HEK293 (cell line): Measurements from ENCODE around the gene CALB2.

Experiments used
- CTCF ChIA-PET: fragments of 350-600 bp; formaldehyde crosslinking; extraction: SDS; loops from one replicate; lab custom pipeline; 2021; ENCODE audit warnings: antibody characterized with exemption; lab: Yijun Ruan, JAX
- POLR2A ChIA-PET: fragments of 300-600 bp; formaldehyde crosslinking; extraction: SDS; loops from one replicate; lab custom pipeline; 2020; ENCODE audit warnings: antibody characterized with exemption, inconsistent platforms; lab: Yijun Ruan, JAX
- H3K27ac ChIP-seq: fragments of 200-500 bp; sonication (Bioruptor generic); 2 replicates; pipeline ENCODE4 v1.5.1; 2014; ENCODE audit warnings: low read depth, low read length, control low read depth, inconsistent platforms; ENCODE audit errors: extremely low read depth
- H3K36me3 ChIP-seq, 2 experiments: fragments of 200-500 bp in 1 of 2; sonication (Bioruptor generic) in 1 of 2; 1 replicate in 1 of 2; 2 replicates in 1 of 2; pipeline ENCODE4 v1.5.1; 2014 to 2017; ENCODE audit warnings: inconsistent platforms in 2 of 2, low read length in 2 of 2; ENCODE audit not compliant: control insufficient read depth in 2 of 2, insufficient read depth in 1 of 2
- H3K4me1 ChIP-seq: fragments of 200-500 bp; sonication (Bioruptor generic); 2 replicates; pipeline ENCODE4 v1.5.1; 2014; ENCODE audit warnings: mild to moderate bottlenecking, low read length, inconsistent platforms; ENCODE audit not compliant: control insufficient read depth, insufficient read depth
- H3K4me3 ChIP-seq: 2 replicates; pipeline ENCODE4 v1.5.1; 2011; ENCODE audit warnings: low read depth, mild to moderate bottlenecking, control low read depth, low read length, moderate library complexity
- H3K9me3 ChIP-seq: fragments of 200-500 bp; sonication (Bioruptor generic); 2 replicates; pipeline ENCODE4 v1.5.1; 2014; ENCODE audit warnings: low read depth, low read length, inconsistent platforms; ENCODE audit not compliant: control insufficient read depth, insufficient read depth
- OSR2 ChIP-seq: fragments of 450-650 bp; formaldehyde crosslinking; IDR thresholded peaks from 2 replicates; pipeline ENCODE4 v1.5.1; 2016; ENCODE audit warnings: missing biosample characterization, missing genetic modification characterization
- PRDM1 ChIP-seq: fragments of 450-650 bp; formaldehyde crosslinking; IDR thresholded peaks from 2 replicates; pipeline ENCODE4; 2016; ENCODE audit warnings: missing biosample characterization, missing genetic modification characterization
- PRDM10 ChIP-seq: fragments of 450-650 bp; formaldehyde crosslinking; IDR thresholded peaks from 2 replicates; pipeline ENCODE4 v1.5.1; 2016; ENCODE audit warnings: missing biosample characterization, missing genetic modification characterization
- PRDM6 ChIP-seq: fragments of 450-650 bp; formaldehyde crosslinking; IDR thresholded peaks from 2 replicates; pipeline ENCODE4 v1.5.1; 2017; ENCODE audit warnings: missing biosample characterization, missing genetic modification characterization
- SETDB1 ChIP-seq: IDR thresholded peaks from one replicate; pipeline ENCODE4 v1.6.1; 2017; ENCODE audit warnings: mild to moderate bottlenecking, low read length, moderate library complexity, mixed read lengths; ENCODE audit not compliant: insufficient read length
- ZBTB7A ChIP-seq: fragments of 450-650 bp; formaldehyde crosslinking; IDR thresholded peaks from 2 replicates; pipeline ENCODE4 v1.5.1; 2016; ENCODE audit warnings: low read depth, missing biosample characterization, missing genetic modification characterization
- ZNF114 ChIP-seq: fragments of 450-650 bp; formaldehyde crosslinking; IDR thresholded peaks from 2 replicates; pipeline ENCODE4 v1.5.0; 2017; ENCODE audit warnings: missing biosample characterization, missing genetic modification characterization
- ZNF16 ChIP-seq: fragments of 450-650 bp; formaldehyde crosslinking; IDR thresholded peaks from 2 replicates; pipeline ENCODE4 v1.5.1; 2016; ENCODE audit warnings: low read depth, missing biosample characterization, missing genetic modification characterization
- ZNF175 ChIP-seq: fragments of 450-650 bp; formaldehyde crosslinking; IDR thresholded peaks from 2 replicates; pipeline ENCODE4 v1.5.1; 2016; ENCODE audit warnings: missing biosample characterization, missing genetic modification characterization
- ZNF19 ChIP-seq: fragments of 450-650 bp; formaldehyde crosslinking; IDR thresholded peaks from 2 replicates; pipeline ENCODE4; 2016; ENCODE audit warnings: missing biosample characterization, missing genetic modification characterization, low read depth
- ZNF266 ChIP-seq: fragments of 450-650 bp; formaldehyde crosslinking; IDR thresholded peaks from 2 replicates; pipeline ENCODE4 v1.5.1; 2016; ENCODE audit warnings: missing biosample characterization, missing genetic modification characterization, low read depth
- ZNF274 ChIP-seq, 2 experiments: fragments of 200-500 bp in 1 of 2; fragments of 450-650 bp in 1 of 2; sonication (Bioruptor generic) in 1 of 2; formaldehyde crosslinking in 1 of 2; IDR thresholded peaks; 2 replicates each; pipeline versions ENCODE4 v1.5.1 to v1.6.1; 2014 to 2016; ENCODE audit warnings: borderline replicate concordance in 1 of 2, inconsistent platforms in 1 of 2, low read length in 1 of 2, missing biosample characterization in 1 of 2, missing genetic modification characterization in 1 of 2
- ZNF37A ChIP-seq: fragments of 450-650 bp; IDR thresholded peaks from 2 replicates; pipeline ENCODE4 v1.5.1; 2018; ENCODE audit warnings: missing biosample characterization, missing genetic modification characterization
- ZNF473 ChIP-seq: fragments of 450-650 bp; formaldehyde crosslinking; IDR thresholded peaks from 2 replicates; pipeline ENCODE4 v1.5.1; 2017; ENCODE audit warnings: missing biosample characterization, missing genetic modification characterization
- ZNF518A ChIP-seq: fragments of 450-650 bp; formaldehyde crosslinking; conservative IDR thresholded peaks from 2 replicates; pipeline ENCODE4 v1.5.1; 2016; ENCODE audit warnings: low read depth, missing biosample characterization, missing genetic modification characterization
- ZNF521 ChIP-seq: fragments of 450-650 bp; formaldehyde crosslinking; IDR thresholded peaks from 2 replicates; pipeline ENCODE4 v1.5.1; 2017; ENCODE audit warnings: missing biosample characterization, mild to moderate bottlenecking, missing genetic modification characterization
- ZNF670 ChIP-seq: fragments of 450-650 bp; formaldehyde crosslinking; IDR thresholded peaks from 2 replicates; pipeline ENCODE4 v1.5.1; 2016; ENCODE audit warnings: missing biosample characterization, missing genetic modification characterization, low read depth

CALB2 gene

GRCh38 chr16:71348262-71349085, 10.0 kb upstream of the CALB2 start:
- H3K27ac ChIP-seq: no peak overlapping the region
- H3K4me3 ChIP-seq: no peak overlapping the region
- CTCF ChIA-PET: interaction anchor here (0.9 to 1.0 kb wide), 2 partner anchors 9 to 37 kb away, joined by 3 read pairs; no protein-coding TSS in a partner anchor
- H3K4me1 ChIP-seq: no peaks in the 10 kb centered on the region
- TF ChIP-seq PRDM6 (tag by site-specific recombination): no peak
- TF ChIP-seq PRDM10 (tag by site-specific recombination): no peak
- no peak for TF ChIP-seq ZNF521 (tag by site-specific recombination)
- TF ChIP-seq ZNF670 (tag by site-specific recombination): no peak
- TF ChIP-seq OSR2 (tag by site-specific recombination): no peak
- TF ChIP-seq ZNF37A (tag by site-specific recombination): no peak
- TF ChIP-seq ZNF518A (tag by site-specific recombination): no peak
- no peak for TF ChIP-seq PRDM1 (tag by site-specific recombination)
- TF ChIP-seq ZNF16: no peak
- TF ChIP-seq, all 188 proteins: peak for 0
- POLR2A ChIA-PET: no interaction called here
- Histone ChIP-seq H3K36me3 (no peaks in the 10 kb centered on the region), H3K9me3 (no peaks in the 10 kb centered on the region)

GRCh38 chr16:71350821-71351557, 7.5 kb upstream of the CALB2 start:
- Histone ChIP-seq H3K27ac (no peak overlapping the region), H3K4me1 (no peaks in the 10 kb centered on the region)
- CTCF ChIA-PET: no interaction called here
- POLR2A ChIA-PET: no interaction called here
- TF ChIP-seq ZNF274 (IDR thresholded peaks at IDR 0.05; ENCODE audit: low read length) (no peak), ZNF274 (tag by site-specific recombination; IDR thresholded peaks at IDR 0.05; ENCODE audit: borderline replicate concordance) (no peak), ZNF266 (tag by site-specific recombination) (no peak), ZNF19 (tag by site-specific recombination) (no peak), ZNF16 (no peak), ZNF473 (tag by site-specific recombination) (no peak), ZNF114 (tag by site-specific recombination) (no peak), SETDB1 (no peak), ZBTB7A (tag by site-specific recombination) (no peak), ZNF175 (tag by site-specific recombination) (no peak)
- TF ChIP-seq, all 188 proteins: peak for 0
- Histone ChIP-seq H3K4me3 (no peak overlapping the region), H3K9me3 (no peaks in the 10 kb centered on the region), H3K36me3 (no peaks in the 10 kb centered on the region)
